HuH-7.5 (cell line): ENCODE results near the gene GATC.
A peak's percentile ranks its signal among the peaks of the same experiment; 100 is the strongest.
"Not testable (repeated sequence)": the region's sequence is repeated elsewhere in the genome, so short reads cannot be mapped to it uniquely, and the experiment has no call there.

Experiments used
- DNase-seq: peaks from one replicate; pipeline ENCODE4 v3.0.0; 2011; ENCODE audit warnings: low spot score

The GATC gene

GRCh38 chr12:120470150-120470784 is 24.0 kb downstream of the GATC start:
- DNase-seq = peak; percentile 23

GRCh38 chr12:120472521-120472920 is 26.3 kb downstream of the GATC start:
- DNase-seq = no peak

GRCh38 chr12:120473807-120474615 is 27.8 kb downstream of the GATC start:
- DNase-seq = no peak

GRCh38 chr12:120474616-120474960 is 28.3 kb downstream of the GATC start:
- DNase-seq = peak; percentile 18

- DNase-seq = no peak
Observed at GRCh38 chr12:120475643-120476042, 29.4 kb downstream of the GATC start.

GRCh38 chr12:120479458-120479857 is 33.2 kb downstream of the GATC start:
- no peak for DNase-seq

GRCh38 chr12:120480211-120480610 is 34.0 kb downstream of the GATC start:
- DNase-seq = no peak

- no peak for DNase-seq
Observed at GRCh38 chr12:120481022-120481767, 35.0 kb downstream of the GATC start.

DNA sequence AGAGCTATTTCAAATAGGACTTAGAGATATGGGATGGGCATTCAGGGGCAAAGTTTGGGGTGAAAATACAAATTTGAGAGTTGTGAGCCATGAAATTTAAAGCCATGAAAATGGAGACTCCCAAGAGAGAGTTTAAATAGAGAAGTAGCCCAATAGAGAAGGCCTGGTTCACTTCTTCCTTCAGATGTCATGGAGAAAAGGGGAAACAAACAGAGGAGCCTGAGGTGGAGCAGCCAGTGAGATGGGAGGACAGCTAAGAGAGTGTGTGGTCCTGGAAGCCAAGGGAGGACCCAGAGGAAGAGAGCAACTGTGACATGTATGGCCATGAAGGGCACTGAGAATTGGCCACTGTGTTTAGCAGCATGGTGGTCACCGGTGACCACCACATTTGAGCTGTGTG is 37.4 kb downstream of the GATC start:
- DNase-seq = no peak

DNA sequence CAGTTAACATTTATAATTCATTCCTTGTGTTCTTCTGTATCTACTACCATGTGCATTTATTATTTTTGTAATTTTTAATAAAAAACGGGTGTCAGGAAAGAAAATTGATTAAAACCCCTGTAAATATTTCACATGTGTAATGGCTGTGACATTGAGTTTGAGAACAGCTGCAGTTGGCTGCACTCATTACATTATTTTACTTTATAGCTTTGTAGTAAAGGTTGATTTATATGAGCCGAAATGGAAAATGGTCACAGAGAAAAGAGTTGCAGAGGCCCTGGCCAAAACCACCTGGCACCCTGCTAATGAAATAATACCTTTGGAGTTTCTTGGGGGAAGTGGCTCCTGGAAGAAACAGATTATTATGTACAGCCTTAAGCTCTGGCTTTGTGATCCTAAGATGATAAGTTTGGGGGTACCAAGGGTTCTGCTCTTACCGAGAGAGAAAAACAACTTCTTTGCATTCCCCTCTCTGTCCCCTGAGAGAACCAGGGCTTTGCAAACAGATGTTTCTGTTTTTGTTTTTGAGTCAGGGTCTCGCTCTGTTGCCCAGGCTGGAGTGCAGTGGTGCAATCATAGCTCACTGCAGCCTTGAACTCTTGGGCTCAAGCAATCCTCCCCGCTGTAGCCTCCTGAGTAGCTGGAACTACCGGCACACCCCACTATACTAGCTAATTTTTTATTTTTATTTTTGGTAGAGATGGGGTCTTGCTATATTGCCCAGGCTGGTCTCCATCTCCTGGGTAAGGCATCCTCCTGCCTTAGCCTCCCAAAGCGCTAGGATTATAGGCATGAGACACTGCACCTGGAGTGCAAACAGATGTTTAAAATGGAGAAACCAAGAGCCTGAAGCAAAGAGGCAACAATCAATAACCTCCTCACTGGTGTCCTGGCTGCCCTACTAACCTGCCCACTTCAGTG is 40.0 kb downstream of the GATC start:
- no peak for DNase-seq

DNA sequence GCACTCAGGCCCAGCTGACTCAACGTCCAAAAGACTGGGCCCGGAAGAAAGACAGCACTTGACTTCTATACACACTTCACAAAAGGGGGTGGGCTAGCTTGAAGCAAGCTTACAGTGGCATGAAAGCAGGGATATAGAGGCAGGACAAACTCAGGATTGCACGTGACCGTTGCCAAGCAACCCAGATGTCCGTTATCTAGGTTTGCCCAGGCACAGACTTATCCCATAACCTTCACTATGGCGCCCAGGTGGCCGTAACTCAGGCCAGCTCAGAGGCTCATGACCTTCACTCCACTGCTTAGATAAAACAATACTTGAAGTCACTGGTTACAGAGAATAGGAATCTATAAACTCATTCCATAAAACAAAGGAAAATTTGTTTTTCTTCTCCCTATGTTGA is 41.3 kb downstream of the GATC start:
- DNase-seq = not testable (repeated sequence)

GRCh38 chr12:120488057-120488640 is 41.9 kb downstream of the GATC start:
- DNase-seq = no peak

DNA sequence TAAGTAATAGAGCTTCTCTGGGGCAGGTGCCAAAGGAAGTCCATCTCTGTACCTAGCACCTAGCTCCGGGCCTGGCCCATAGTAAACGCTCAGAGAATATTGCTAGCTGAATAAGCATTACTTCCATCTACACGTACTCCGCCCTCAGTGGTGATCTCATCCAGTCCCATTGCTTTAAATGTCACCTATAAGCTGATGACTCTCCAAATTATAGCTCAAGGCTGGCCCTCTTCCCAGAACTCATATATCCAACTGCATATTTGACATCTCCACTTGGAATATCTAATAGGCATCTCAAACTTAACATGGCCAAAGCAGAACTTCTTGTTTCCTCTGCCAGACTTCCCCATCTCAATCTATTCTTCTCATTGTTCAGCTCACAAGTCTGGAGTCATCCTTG is 42.8 kb downstream of the GATC start:
- no peak for DNase-seq

- no peak for DNase-seq
Observed at GRCh38 chr12:120490325-120490724, 44.1 kb downstream of the GATC start.

- DNase-seq = no peak
Observed at GRCh38 chr12:120490833-120491512, 44.7 kb downstream of the GATC start.

- DNase-seq = no peak
Observed at GRCh38 chr12:120495186-120495730, 49.0 kb downstream of the GATC start.

- DNase-seq = peak; percentile 81
Observed at GRCh38 chr12:120495731-120496412, 49.6 kb downstream of the GATC start, which contains the start of gene DYNLL1. Gene DYNLL1, plus strand, starts transcription at chr12:120496113. Its CDS starts 309 bp downstream, at chr12:120496422.

DNA sequence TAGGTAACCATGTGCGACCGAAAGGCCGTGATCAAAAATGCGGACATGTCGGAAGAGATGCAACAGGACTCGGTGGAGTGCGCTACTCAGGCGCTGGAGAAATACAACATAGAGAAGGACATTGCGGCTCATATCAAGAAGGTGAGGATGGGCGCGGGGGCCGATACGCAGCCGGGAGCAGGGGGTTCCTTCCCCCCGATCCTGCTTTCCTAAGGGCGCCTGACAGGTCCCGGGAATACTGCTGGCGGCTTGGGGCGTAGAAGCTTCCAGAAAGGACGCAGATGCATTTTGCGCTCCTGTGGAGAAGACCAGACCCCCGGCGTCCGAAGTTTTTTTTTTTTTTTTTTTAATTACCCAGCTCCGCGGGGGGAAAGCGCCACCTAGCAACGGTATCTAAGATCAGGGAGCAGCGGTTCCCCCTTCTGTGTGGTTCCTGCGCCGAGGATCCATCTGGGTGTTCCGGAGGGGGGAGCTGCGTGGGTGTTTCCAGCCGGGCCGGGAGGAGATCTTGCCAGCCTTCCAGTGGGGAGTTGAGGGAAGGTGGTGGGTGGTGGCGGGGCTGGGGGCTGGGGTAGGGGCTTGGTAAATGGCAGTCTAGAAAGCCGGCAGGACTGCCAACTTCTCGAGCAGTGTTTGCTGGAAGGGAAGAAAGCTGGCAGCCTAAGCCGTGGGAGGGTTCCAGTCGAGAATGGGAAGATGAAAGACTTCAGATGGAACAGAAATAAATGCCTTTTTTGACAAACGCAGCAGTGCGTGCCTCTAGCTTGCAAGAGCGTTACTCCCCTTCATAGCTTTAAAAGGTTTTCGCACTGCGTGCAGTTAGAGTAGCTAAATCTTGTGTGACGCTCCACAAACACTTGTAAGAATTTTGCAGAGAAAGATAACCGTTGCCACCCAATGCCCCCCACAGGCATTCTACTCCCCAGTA is 50.4 kb downstream of the GATC start:
- DNase-seq = peak; percentile 33
